GM18909 (cell line): ENCODE results near the gene GRIK2.

Experiments used
- ATAC-seq: cut with Tn5 transposase; IDR thresholded peaks from one replicate; pipeline ENCODE4 v1.9.1; 2021; ENCODE audit warnings: mild to moderate bottlenecking; ENCODE audit not compliant: unreplicated experiment, poor library complexity

Gene GRIK2

GRCh38 chr6:101531538-101531937 lies 138.0 kb downstream of the GRIK2 start:
- ATAC-seq = no peak

- no peak for ATAC-seq
Observed at GRCh38 chr6:101534386-101534785, 140.9 kb downstream of the GRIK2 start.

DNA sequence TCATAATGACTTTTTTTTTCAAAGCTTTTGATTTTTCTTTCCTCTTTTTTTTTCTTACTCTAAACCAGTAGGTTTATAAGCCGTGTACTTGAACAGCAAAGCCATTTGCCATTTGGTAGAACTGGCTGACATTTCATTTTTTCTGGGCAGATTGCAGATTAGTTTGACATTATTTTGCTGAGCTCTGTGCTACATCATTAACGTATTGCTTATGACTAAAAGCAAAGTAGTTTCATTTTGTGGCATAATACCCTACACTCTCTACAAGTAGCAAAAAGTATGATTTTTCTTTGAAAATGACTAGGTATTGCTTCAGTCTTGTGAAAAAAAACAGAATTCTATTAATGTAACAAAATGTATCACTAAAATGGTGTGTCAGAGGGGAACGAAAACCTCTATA lies 141.3 kb downstream of the GRIK2 start:
- ATAC-seq = no peak

DNA sequence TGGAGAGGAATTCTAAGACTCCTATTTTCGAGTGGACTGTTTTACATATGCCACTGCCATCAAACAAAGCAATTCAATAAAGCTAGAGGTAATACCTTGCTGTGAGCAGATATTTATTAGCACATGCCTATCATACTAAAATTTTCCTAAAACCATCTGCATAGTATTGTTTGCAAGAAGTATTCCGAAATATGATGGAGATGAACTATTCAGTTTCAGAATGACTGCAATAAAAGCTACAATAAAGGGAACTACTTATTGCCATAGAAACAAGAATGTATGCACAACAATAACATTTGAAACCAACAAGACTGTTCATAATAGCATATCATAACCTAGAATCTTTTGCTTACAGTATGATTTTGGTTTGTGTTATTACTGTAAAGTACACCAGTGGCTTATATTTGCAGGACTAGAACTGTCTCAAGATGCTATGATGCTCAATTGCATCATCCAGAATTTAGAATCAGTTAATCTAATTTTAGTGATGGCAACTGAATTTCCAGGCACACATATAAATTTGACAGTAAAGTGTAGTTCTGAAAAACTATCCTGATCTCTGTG lies 144.3 kb downstream of the GRIK2 start:
- ATAC-seq = no peak

DNA sequence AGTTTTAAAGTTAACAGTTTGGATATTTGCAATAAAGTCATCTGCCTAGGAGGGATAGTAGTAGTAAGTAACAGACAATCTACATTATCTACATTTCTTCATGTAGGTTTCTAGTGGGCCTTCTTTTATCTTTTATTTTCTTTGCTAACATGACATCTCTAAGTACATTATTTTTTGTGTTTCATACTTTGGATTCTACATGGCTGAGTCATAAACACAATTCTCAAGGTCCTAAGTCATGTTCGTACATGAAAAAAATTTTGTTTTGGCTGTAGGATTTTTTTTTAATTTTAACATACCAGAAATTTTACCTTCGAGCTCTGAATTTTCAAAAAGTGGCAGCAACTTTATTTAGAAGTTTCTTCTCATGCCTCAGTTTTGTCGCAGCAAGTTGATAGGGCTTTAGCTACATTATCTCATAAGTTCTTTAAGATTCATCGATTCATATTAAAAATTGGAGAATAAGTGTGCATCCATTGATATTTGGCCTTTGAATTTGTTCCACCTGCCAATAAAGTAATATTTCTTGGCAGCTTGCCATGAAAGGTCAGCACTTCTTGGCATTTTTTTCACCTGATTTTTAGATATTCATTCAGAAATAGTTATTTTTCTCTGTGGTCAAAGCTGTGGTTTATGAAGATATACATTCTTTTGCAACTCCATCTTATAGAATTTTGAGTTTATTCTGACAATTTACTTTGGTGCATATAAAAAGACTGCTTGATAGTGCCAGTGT lies 146.2 kb downstream of the GRIK2 start:
- ATAC-seq = no peak

- no peak for ATAC-seq
Observed at GRCh38 chr6:101541894-101542293, 148.4 kb downstream of the GRIK2 start.

DNA sequence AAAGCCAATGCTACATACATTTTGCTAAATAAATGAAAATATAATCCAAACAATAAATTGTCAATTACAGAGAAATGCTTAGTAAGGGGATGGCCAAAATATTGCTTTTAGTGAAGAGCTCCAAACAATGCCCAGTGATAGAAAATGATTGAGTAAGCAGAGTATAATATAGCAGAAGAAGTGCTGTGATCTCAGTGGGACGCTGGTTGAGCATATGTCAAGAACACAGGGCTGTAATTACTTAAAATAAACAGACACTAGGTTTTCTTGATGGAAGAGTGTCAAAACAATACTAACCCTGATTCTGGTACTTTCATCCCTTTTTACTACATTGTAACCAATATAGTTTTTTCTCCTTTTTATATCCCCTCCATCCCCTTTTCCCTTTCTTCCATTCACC lies 150.3 kb downstream of the GRIK2 start:
- no peak for ATAC-seq

GRCh38 chr6:101544286-101544685 lies 150.8 kb downstream of the GRIK2 start:
- ATAC-seq = no peak

GRCh38 chr6:101545191-101545590 lies 151.7 kb downstream of the GRIK2 start:
- no peak for ATAC-seq

- no peak for ATAC-seq
Observed at GRCh38 chr6:101550451-101550850, 156.9 kb downstream of the GRIK2 start.

DNA sequence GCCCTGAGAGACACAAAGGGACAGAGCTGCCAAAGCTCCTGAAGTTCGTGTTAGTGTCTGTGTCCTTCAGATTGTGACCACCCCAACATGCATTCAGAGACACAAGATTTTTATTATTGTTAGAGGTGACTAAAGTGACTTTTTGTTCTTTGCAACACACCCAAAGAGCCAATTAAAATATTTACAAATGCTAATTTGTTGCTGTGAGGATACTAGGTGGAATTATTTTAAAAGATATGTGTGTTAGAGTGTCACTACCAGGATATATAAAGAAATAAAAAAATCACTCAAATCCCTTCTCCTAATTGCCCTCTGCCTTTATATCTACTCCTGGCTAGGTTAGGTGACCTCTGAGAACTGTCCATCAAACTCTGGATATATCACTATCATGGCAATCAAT lies 160.7 kb downstream of the GRIK2 start:
- no peak for ATAC-seq

DNA sequence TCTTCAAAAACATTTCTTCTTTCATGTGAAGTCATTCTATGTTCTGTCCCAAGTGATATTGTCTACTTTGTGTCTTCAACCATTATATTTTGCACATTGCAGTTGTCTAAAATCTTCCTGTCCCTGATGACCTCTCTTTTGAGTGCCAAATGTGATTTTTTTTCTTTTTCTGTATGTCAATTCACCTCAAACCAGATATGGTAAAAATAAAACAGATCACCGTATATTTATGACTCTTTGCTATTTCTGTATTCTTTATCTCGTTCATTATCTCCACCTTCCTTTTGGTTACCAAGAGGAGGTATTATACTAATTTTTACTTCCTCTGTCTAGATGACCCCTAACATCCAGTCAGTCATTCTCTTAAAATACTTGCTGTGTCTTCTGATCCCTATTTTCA lies 165.2 kb downstream of the GRIK2 start:
- ATAC-seq = no peak

GRCh38 chr6:101572627-101573026 lies 179.1 kb downstream of the GRIK2 start:
- no peak for ATAC-seq

DNA sequence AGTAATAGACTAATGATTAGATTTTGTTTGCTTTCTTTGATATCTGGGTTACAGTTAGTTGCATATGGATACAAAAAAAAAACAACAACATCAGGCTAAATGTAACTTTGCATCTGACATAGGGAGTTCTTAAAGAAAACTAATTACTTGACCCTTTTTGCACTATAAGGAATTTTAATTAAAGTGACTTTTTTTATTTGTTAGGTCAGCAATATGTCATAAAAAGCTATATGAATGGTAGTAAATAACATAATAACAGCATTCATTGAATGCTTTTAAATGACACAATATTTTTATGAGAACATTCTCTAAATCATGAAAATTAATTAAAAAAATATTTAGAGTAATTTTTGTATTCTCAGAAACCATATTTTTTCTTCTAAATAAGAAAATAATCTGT lies 183.6 kb downstream of the GRIK2 start:
- ATAC-seq = no peak

- ATAC-seq = no peak
Observed at GRCh38 chr6:101578306-101578705, 184.8 kb downstream of the GRIK2 start.

- no peak for ATAC-seq
Observed at GRCh38 chr6:101582792-101583191, 189.3 kb downstream of the GRIK2 start.

GRCh38 chr6:101585501-101585900 lies 192.0 kb downstream of the GRIK2 start:
- no peak for ATAC-seq

- no peak for ATAC-seq
Observed at GRCh38 chr6:101588343-101588742, 194.8 kb downstream of the GRIK2 start.

GRCh38 chr6:101595276-101595675 lies 201.8 kb downstream of the GRIK2 start:
- no peak for ATAC-seq

DNA sequence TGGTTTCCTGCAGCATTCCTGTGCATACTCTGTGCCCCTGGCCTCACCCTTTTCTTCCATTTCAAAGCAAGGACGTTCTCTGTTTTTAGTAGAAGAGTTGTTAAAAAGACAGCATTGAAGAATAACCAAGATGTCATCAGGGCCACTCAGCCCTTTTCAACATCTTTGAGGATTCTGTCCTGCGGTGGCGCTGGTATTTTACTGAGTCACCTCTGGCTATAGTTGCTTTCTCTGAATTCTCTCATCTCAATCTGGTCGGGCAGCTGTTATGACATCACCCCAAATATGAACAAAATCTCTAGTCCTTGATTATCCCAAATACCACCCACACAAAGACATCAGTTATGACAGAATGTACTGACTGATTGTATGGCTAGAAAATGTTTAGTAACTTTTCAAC lies 204.2 kb downstream of the GRIK2 start:
- no peak for ATAC-seq

DNA sequence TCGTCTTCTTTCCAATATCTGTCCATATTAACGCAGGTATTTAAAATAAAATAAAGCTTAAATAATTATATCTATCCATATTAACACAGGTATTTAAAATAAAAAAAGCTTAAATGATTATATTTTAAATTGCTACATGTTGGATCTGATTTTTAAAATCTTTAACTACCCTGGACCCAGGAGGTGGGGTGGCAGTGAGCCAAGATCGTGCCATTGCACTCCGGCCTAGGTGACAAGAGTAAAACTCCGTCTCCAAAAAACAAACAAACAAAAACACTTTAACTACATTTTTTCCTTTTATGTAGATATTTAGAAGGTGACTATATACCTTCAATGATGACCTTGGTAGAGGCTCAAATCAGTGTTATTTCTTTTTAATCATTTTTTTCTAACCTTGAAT lies 211.9 kb downstream of the GRIK2 start:
- ATAC-seq = no peak

- ATAC-seq = peak; percentile 82
Observed at GRCh38 chr6:101605874-101606273, 212.4 kb downstream of the GRIK2 start.
